OCI-LY1 (cell line): Measurements from ENCODE around the gene SH3BP4.

Experiments used
- H2AFZ ChIP-seq: fragments of 200-600 bp; sonication (generic), shearing (Covaris generic); 2 replicates; pipeline ENCODE4 v1.6.0; 2014; ENCODE audit warnings: antibody characterized with exemption, mild to moderate bottlenecking, low read length
- H3F3A ChIP-seq: fragments of 200-600 bp; sonication (generic), shearing (Covaris generic); 2 replicates; pipeline ENCODE4 v1.6.0; 2014; ENCODE audit warnings: mild to moderate bottlenecking, antibody characterized with exemption, low read length, moderate library complexity; ENCODE audit not compliant: insufficient read depth
- H3K27ac ChIP-seq: fragments of 200-600 bp; sonication (generic); 2 replicates; pipeline ENCODE4 v1.5.1; 2014; ENCODE audit warnings: low read length, mixed run types, mild to moderate bottlenecking, low read depth; ENCODE audit not compliant: poor library complexity, severe bottlenecking
- H3K27me3 ChIP-seq: fragments of 200-600 bp; sonication (generic); 2 replicates; pipeline ENCODE4 v1.6.0; 2014; ENCODE audit warnings: antibody characterized with exemption, mild to moderate bottlenecking, low read length, moderate library complexity; ENCODE audit not compliant: insufficient read depth
- H3K36me3 ChIP-seq: fragments of 200-600 bp; sonication (generic); 2 replicates; pipeline ENCODE4 v1.6.1; 2014; ENCODE audit warnings: mild to moderate bottlenecking, antibody characterized with exemption, low read length, moderate library complexity, mixed read lengths; ENCODE audit not compliant: insufficient read depth
- H3K4me1 ChIP-seq: fragments of 200-600 bp; sonication (generic); 2 replicates; pipeline ENCODE4 v1.5.1; 2014; ENCODE audit warnings: mild to moderate bottlenecking, low read length, moderate library complexity; ENCODE audit not compliant: insufficient read depth, severe bottlenecking
- H3K4me2 ChIP-seq: fragments of 200-600 bp; sonication (generic), shearing (Covaris generic); 2 replicates; pipeline ENCODE4 v1.6.1; 2014; ENCODE audit warnings: low read length
- H3K4me3 ChIP-seq: fragments of 200-600 bp; sonication (generic); 2 replicates; pipeline ENCODE4 v1.5.1; 2014; ENCODE audit warnings: low read length, low read depth, mild to moderate bottlenecking, mixed read lengths; ENCODE audit not compliant: poor library complexity, severe bottlenecking
- H3K79me2 ChIP-seq: fragments of 200-600 bp; shearing (Covaris generic); 2 replicates; pipeline ENCODE4 v1.6.1; 2016; ENCODE audit warnings: mixed run types, low read length, mixed read lengths; ENCODE audit not compliant: insufficient read depth
- H3K9ac ChIP-seq: fragments of 200-600 bp; sonication (generic), shearing (Covaris generic); 2 replicates; pipeline ENCODE4 v1.6.1; 2014; ENCODE audit warnings: mild to moderate bottlenecking, low read length, mixed read lengths
- H3K9me2 ChIP-seq: fragments of 200-600 bp; sonication (generic), shearing (Covaris generic); 2 replicates; pipeline ENCODE4 v1.6.1; 2014; ENCODE audit warnings: low read depth, mild to moderate bottlenecking, low read length, mixed read lengths
- H3K9me3 ChIP-seq: fragments of 200-600 bp; shearing (Covaris generic); 2 replicates; pipeline ENCODE4 v1.6.1; 2014; ENCODE audit warnings: low read length, mixed read lengths
- H4K20me1 ChIP-seq: fragments of 200-600 bp; sonication (generic), shearing (Covaris generic); 2 replicates; pipeline ENCODE4 v1.6.0; 2016; ENCODE audit warnings: mild to moderate bottlenecking, low read length; ENCODE audit not compliant: insufficient read depth
- CTCF ChIP-seq: fragments of 200-600 bp; sonication (generic), shearing (Covaris generic); IDR thresholded peaks from 2 replicates; pipeline ENCODE4 v1.5.1; 2017; ENCODE audit warnings: mild to moderate bottlenecking, antibody characterized with exemption, low read length, moderate library complexity, mixed read lengths
- EZH2 ChIP-seq: fragments of 200-600 bp; sonication (generic), shearing (Covaris generic); IDR thresholded peaks from 2 replicates; pipeline ENCODE4 v1.8.0; 2017; ENCODE audit warnings: borderline replicate concordance, mixed run types, mild to moderate bottlenecking, antibody characterized with exemption, low read length, moderate library complexity, mixed read lengths

SH3BP4 gene

GRCh38 chr2:235098269-235098668 is 146.5 kb downstream of the SH3BP4 start:
- Histone ChIP-seq H2AFZ (no peak overlapping the region), H3K9me2 (no peaks in the 10 kb centered on the region), H3K9me3 (no peaks in the 10 kb centered on the region), H3K79me2 (no peaks in the 10 kb centered on the region), H4K20me1 (no peaks in the 10 kb centered on the region), H3K9ac (no peak overlapping the region), H3K4me3 (no peak overlapping the region), H3K27ac (no peak overlapping the region), H3K36me3 (no peaks in the 10 kb centered on the region), H3K27me3 (no peaks in the 10 kb centered on the region), H3K4me1 (no peaks in the 10 kb centered on the region), H3F3A (no peaks in the 10 kb centered on the region), H3K4me2 (no peak overlapping the region)
- TF ChIP-seq CTCF (no peak), EZH2 (no peak)

- no peaks in the 10 kb centered on the region for H3K9me2 ChIP-seq
- H3K4me1 ChIP-seq = no peaks in the 10 kb centered on the region
- H3K9me3 ChIP-seq = no peaks in the 10 kb centered on the region
- no peak overlapping the region for H3K4me3 ChIP-seq
- no peaks in the 10 kb centered on the region for H3K36me3 ChIP-seq
- H3K9ac ChIP-seq = no peak overlapping the region
- H2AFZ ChIP-seq = no peak overlapping the region
- no peak overlapping the region for H3K27ac ChIP-seq
- no peaks in the 10 kb centered on the region for H3K27me3 ChIP-seq
- no peaks in the 10 kb centered on the region for H3F3A ChIP-seq
- TF ChIP-seq CTCF = no peak
- no peak for TF ChIP-seq EZH2
- H4K20me1 ChIP-seq = no peaks in the 10 kb centered on the region
- no peak overlapping the region for H3K4me2 ChIP-seq
- no peaks in the 10 kb centered on the region for H3K79me2 ChIP-seq
Measured at GRCh38 chr2:235098736-235099494, 147.1 kb downstream of the SH3BP4 start.

GRCh38 chr2:235102896-235103295 is 151.1 kb downstream of the SH3BP4 start:
- no peaks in the 10 kb centered on the region for H3K9me2 ChIP-seq
- H3K4me1 ChIP-seq = no peaks in the 10 kb centered on the region
- H3K36me3 ChIP-seq = no peaks in the 10 kb centered on the region
- no peaks in the 10 kb centered on the region for H3K27me3 ChIP-seq
- H3K4me3 ChIP-seq = no peak overlapping the region
- H2AFZ ChIP-seq = no peak overlapping the region
- no peak overlapping the region for H3K9ac ChIP-seq
- H3F3A ChIP-seq = no peaks in the 10 kb centered on the region
- TF ChIP-seq CTCF (no peak), EZH2 (no peak)
- H3K4me2 ChIP-seq = no peak overlapping the region
- no peak overlapping the region for H3K27ac ChIP-seq
- H3K79me2 ChIP-seq = no peaks in the 10 kb centered on the region
- H3K9me3 ChIP-seq = no peaks in the 10 kb centered on the region
- H4K20me1 ChIP-seq = no peaks in the 10 kb centered on the region
